SK-N-SH (cell line): ENCODE data around the gene CD79A. TPM values are rescaled to one million over a fixed set of nuclear protein-coding genes. Genes with fewer than 3 reads are reported as not detected.
A peak's percentile ranks its signal among the peaks of the same experiment; 100 is the strongest.

Source experiments
- CTCF ChIA-PET: fragments of 300-600, 350-600 bp; formaldehyde crosslinking; extraction: SDS; loops from one replicate; lab custom pipeline; 2021; lab: Yijun Ruan, JAX
- POLR2A ChIA-PET: fragments of 350-600 bp; sonication (Branson Sonifier 250); formaldehyde crosslinking; extraction: SDS; loops from one replicate; lab custom pipeline; 2020; ENCODE audit warnings: antibody characterized with exemption, inconsistent platforms; lab: Yijun Ruan, JAX
- DNase-seq: peaks from one replicate; pipeline ENCODE4 v3.0.0; 2012
- H2AFZ ChIP-seq: fragments of 200-600 bp; sonication (generic); 2 replicates; pipeline ENCODE4 v1.8.1; 2016; ENCODE audit warnings: antibody characterized with exemption, mild to moderate bottlenecking, low read depth
- H3F3A ChIP-seq: fragments of 200-600 bp; sonication (generic); replicated peaks from 2 replicates; pipeline ENCODE3; 2016; ENCODE audit warnings: antibody characterized with exemption, mild to moderate bottlenecking; ENCODE audit not compliant: insufficient read depth
- H3K27ac ChIP-seq, 2 experiments: fragments of 200-500 bp in 1 of 2; fragments of 200-600 bp in 1 of 2; sonication (Bioruptor generic) in 1 of 2; sonication (generic), shearing (Covaris generic) in 1 of 2; 2 replicates each; pipeline versions ENCODE4 v1.5.1 to v1.6.1; 2014 to 2016; ENCODE audit warnings: low read depth in 2 of 2, inconsistent platforms in 1 of 2, low read length in 1 of 2, mild to moderate bottlenecking in 1 of 2, mixed read lengths in 1 of 2
- H3K27me3 ChIP-seq: fragments of 200-600 bp; sonication (generic), shearing (Covaris generic); 2 replicates; pipeline ENCODE4 v1.6.1; 2016; ENCODE audit warnings: mixed run types; ENCODE audit not compliant: insufficient read depth
- H3K36me3 ChIP-seq, 2 experiments: fragments of 200-500 bp in 1 of 2; fragments of 200-600 bp in 1 of 2; sonication (Bioruptor generic) in 1 of 2; sonication (generic) in 1 of 2; replicated peaks in 1 of 2; 2 replicates each; pipeline versions ENCODE3 to v1.5.1; 2014 to 2016; ENCODE audit warnings: low read length in 1 of 2, mild to moderate bottlenecking in 1 of 2; ENCODE audit not compliant: insufficient read depth in 2 of 2, control insufficient read depth in 1 of 2
- H3K4me1 ChIP-seq, 2 experiments: fragments of 200-500 bp in 1 of 2; fragments of 200-600 bp in 1 of 2; sonication (Bioruptor generic) in 1 of 2; sonication (generic), shearing (Covaris generic) in 1 of 2; 2 replicates each; pipeline versions ENCODE4 v1.5.1 to v1.6.1; 2014 to 2016; ENCODE audit warnings: low read depth in 1 of 2, low read length in 1 of 2, mixed run types in 1 of 2; ENCODE audit not compliant: insufficient read depth in 2 of 2, control insufficient read depth in 1 of 2
- H3K4me2 ChIP-seq: fragments of 200-600 bp; sonication (generic), shearing (Covaris generic); 2 replicates; pipeline ENCODE4 v1.6.1; 2017; ENCODE audit warnings: mixed run types
- H3K4me3 ChIP-seq, 2 experiments: fragments of 200-500 bp in 1 of 2; fragments of 200-600 bp in 1 of 2; sonication (Bioruptor generic) in 1 of 2; sonication (generic), shearing (Covaris generic) in 1 of 2; 2 replicates each; pipeline versions ENCODE4 v1.5.1 to v1.8.1; 2014 to 2016; ENCODE audit warnings: low read depth in 2 of 2, inconsistent platforms in 1 of 2, low read length in 1 of 2, mild to moderate bottlenecking in 1 of 2, mixed read lengths in 1 of 2, moderate library complexity in 1 of 2
- H3K79me2 ChIP-seq: fragments of 200-600 bp; sonication (generic); 2 replicates; pipeline ENCODE4 v1.8.1; 2017; ENCODE audit warnings: mild to moderate bottlenecking; ENCODE audit not compliant: insufficient read depth
- H3K9ac ChIP-seq: fragments of 200-600 bp; sonication (generic); 2 replicates; pipeline ENCODE4 v1.6.1; 2017; ENCODE audit warnings: mixed run types
- H3K9me2 ChIP-seq: fragments of 200-600 bp; sonication (generic); 2 replicates; pipeline ENCODE4 v1.6.1; 2017; ENCODE audit warnings: mixed run types
- H3K9me3 ChIP-seq: fragments of 200-600 bp; sonication (generic); 2 replicates; pipeline ENCODE4 v1.6.1; 2017; ENCODE audit warnings: mixed run types, mild to moderate bottlenecking, moderate library complexity
- H4K20me1 ChIP-seq: fragments of 200-600 bp; sonication (generic); 2 replicates; pipeline ENCODE4 v1.6.1; 2017; ENCODE audit warnings: mild to moderate bottlenecking, mixed run types; ENCODE audit not compliant: insufficient read depth
- CHD2 ChIP-seq: fragments of 150-350 bp; IDR thresholded peaks from 2 replicates; pipeline ENCODE4 v1.6.1; 2018; ENCODE audit warnings: low read length; ENCODE audit not compliant: partially characterized antibody
- ELF1 ChIP-seq: IDR thresholded peaks from 2 replicates; pipeline ENCODE4 v1.4.0; 2012
- EZH2phosphoT487 ChIP-seq: fragments of 200-600 bp; sonication (generic); IDR thresholded peaks from 2 replicates; pipeline ENCODE4 v1.6.1; 2017; ENCODE audit warnings: low read depth, mixed run types, mild to moderate bottlenecking, antibody characterized with exemption, moderate library complexity, borderline replicate concordance
- FOSL2 ChIP-seq: IDR thresholded peaks from 2 replicates; pipeline ENCODE4 v1.4.0; 2012; ENCODE audit warnings: low read depth, mild to moderate bottlenecking, moderate library complexity, borderline replicate concordance
- FOXM1 ChIP-seq: IDR thresholded peaks from 2 replicates; pipeline ENCODE4 v1.4.0; 2012; ENCODE audit warnings: low read depth, mild to moderate bottlenecking
- GABPA ChIP-seq: IDR thresholded peaks from 2 replicates; pipeline ENCODE4 v1.4.0; 2012; ENCODE audit warnings: low read depth, mild to moderate bottlenecking
- GATA2 ChIP-seq: sonication (generic); formaldehyde crosslinking; IDR thresholded peaks from 2 replicates; pipeline ENCODE4 v1.5.0; 2020; ENCODE audit warnings: mild to moderate bottlenecking, missing genetic modification reagents
- IRF3 ChIP-seq: fragments of 150-350 bp; IDR thresholded peaks from 2 replicates; pipeline ENCODE4 v1.6.1; 2016; ENCODE audit warnings: mild to moderate bottlenecking, low read depth, low read length
- JUND ChIP-seq: IDR thresholded peaks from 2 replicates; pipeline ENCODE4 v1.4.0; 2012
- MAX ChIP-seq: IDR thresholded peaks from 2 replicates; pipeline ENCODE4 v1.4.0; 2012; ENCODE audit warnings: low read depth
- MXI1 ChIP-seq: IDR thresholded peaks from 2 replicates; pipeline ENCODE4 v1.6.1; 2012; ENCODE audit warnings: mild to moderate bottlenecking, low read depth, low read length, improper control_type of control experiment
- RCOR1 ChIP-seq: fragments of 150-350 bp; IDR thresholded peaks from 2 replicates; pipeline ENCODE4 v1.6.1; 2017; ENCODE audit warnings: antibody characterized with exemption, low read length
- REST ChIP-seq: IDR thresholded peaks from 2 replicates; pipeline ENCODE4 v1.6.1; 2012; ENCODE audit warnings: mild to moderate bottlenecking, low read depth, low read length, moderate library complexity
- RFX5 ChIP-seq: IDR thresholded peaks from 2 replicates; pipeline ENCODE4 v1.6.1; 2012; ENCODE audit warnings: mild to moderate bottlenecking, improper control_type of control experiment, low read length
- RXRA ChIP-seq: IDR thresholded peaks from 2 replicates; pipeline ENCODE4 v1.4.0; 2012; ENCODE audit warnings: low read depth, mild to moderate bottlenecking, borderline replicate concordance
- SIN3A ChIP-seq: IDR thresholded peaks from 2 replicates; pipeline ENCODE4 v1.6.1; 2012; ENCODE audit warnings: low read depth, mild to moderate bottlenecking, low read length, moderate library complexity, borderline replicate concordance
- SMC3 ChIP-seq: IDR thresholded peaks from 2 replicates; pipeline ENCODE4 v1.6.1; 2012; ENCODE audit warnings: low read depth, low read length, improper control_type of control experiment
- TAF1 ChIP-seq: IDR thresholded peaks from 2 replicates; pipeline ENCODE4 v1.6.1; 2012; ENCODE audit warnings: low read depth, mild to moderate bottlenecking, low read length, moderate library complexity, borderline replicate concordance
- TCF12 ChIP-seq: IDR thresholded peaks from 2 replicates; pipeline ENCODE4 v1.4.0; 2012
- USF2 ChIP-seq: fragments of 150-350 bp; IDR thresholded peaks from 2 replicates; pipeline ENCODE4 v1.6.1; 2017; ENCODE audit warnings: antibody characterized with exemption, low read length, low read depth, borderline replicate concordance
- YY1 ChIP-seq: IDR thresholded peaks from 2 replicates; pipeline ENCODE4 v1.4.0; 2012; ENCODE audit warnings: low read depth, mild to moderate bottlenecking
- WGBS: methylation state at CpG from one replicate; pipeline ENCODE4 v1.1.6; 2017; ENCODE audit warnings: low lambda C conversion rate; 5-methylcytosine and 5-hydroxymethylcytosine counted together
- polyA plus RNA-seq, 3 experiments: library from polyadenylated mRNA; depleted of rRNA; stranded (reverse); fragments of >200 nt; gene quantifications; 2 replicates each; pipeline ENCODE4 v1.2.3, GENCODE V29; 2012

Gene CD79A
- polyA plus RNA-seq, 1 of the 3 experiments (the other 2 are of a cell fraction): 0.20 TPM

- TF ChIP-seq IRF3: no peak
- no peak for TF ChIP-seq SMC3
- TF ChIP-seq MAX: no peak
- no peak for TF ChIP-seq TCF12
- no peak for TF ChIP-seq JUND
- TF ChIP-seq GATA2: no peak
- no peak for TF ChIP-seq SIN3A
- no peak for TF ChIP-seq FOSL2
- TF ChIP-seq RCOR1: no peak
Observed at GRCh38 chr19:41861846-41862245, 15.2 kb upstream of the CD79A start (continued).

- no peak overlapping the region for H2AFZ ChIP-seq
- peak overlapping the region; percentile 98 for H3K9ac ChIP-seq
- WGBS: 70% methylated on average over 2 of the region's 2 CpGs
- peaks cover 41 to 42% of the 10 kb centered on the region in 2 experiments for H3K4me1 ChIP-seq
- TF ChIP-seq FOXM1 (no peak), RCOR1 (no peak), CHD2 (no peak), YY1 (no peak), RXRA (no peak), TAF1 (no peak), USF2 (no peak), ELF1 (no peak), GABPA (no peak), GATA2 (no peak), MXI1 (no peak), RFX5 (no peak), SMC3 (no peak), IRF3 (no peak), EZH2phosphoT487 (no peak), REST (no peak)
- TF ChIP-seq, all 33 proteins: peak for 0
- Histone ChIP-seq H3K4me2 (peak overlapping the region; percentile 88), H3K27me3 (no peaks in the 10 kb centered on the region), H3K27ac (no peak overlapping the region), H3K36me3 (peaks cover 50 to 68% of the 10 kb centered on the region in 2 experiments), H3K9me2 (no peaks in the 10 kb centered on the region), H3K79me2 (peaks cover 75% of the 10 kb centered on the region), H4K20me1 (peaks cover 64% of the 10 kb centered on the region), H3K4me3 (peak overlapping the region; percentile 83 to 93; a peak in 3 of 4 replicates), H3K9me3 (no peaks in the 10 kb centered on the region), H3F3A (peaks cover 37% of the 10 kb centered on the region)
- POLR2A ChIA-PET: interaction anchor here (0.6 to 2.0 kb wide), 2 partner anchors 11 to 126 kb away, joined by 3 to 14 read pairs; no protein-coding TSS in a partner anchor
- no peak for DNase-seq
- CTCF ChIA-PET: interaction anchor here (0.8 to 4.5 kb wide), 4 partner anchors 10 to 246 kb away, joined by 3 to 34 read pairs (median 6); no protein-coding TSS in a partner anchor
Observed at GRCh38 chr19:41862445-41862986, 14.6 kb upstream of the CD79A start.
